WTC11 (cell line): Measurements from ENCODE around the gene COL4A1. TPM values are rescaled to one million over a fixed set of nuclear protein-coding genes. Genes with fewer than 3 reads are reported as not detected.

Experiments
- ATAC-seq: fragments of 200-7000 bp; cut with Tn5 transposase; 2 replicates; pipeline ENCODE4 v1.10.0; 2021; ENCODE audit warnings: mild to moderate bottlenecking, moderate library complexity
- CTCF ChIA-PET: fragments of 300-600 bp; sonication (Branson Sonifier 250); formaldehyde crosslinking; loops from one replicate; lab custom pipeline; 2021; ENCODE audit warnings: antibody characterized with exemption; lab: Charles Lee
- POLR2A ChIA-PET: fragments of 350-600 bp; sonication (Branson Sonifier 250); formaldehyde crosslinking; loops from one replicate; lab custom pipeline; 2021; ENCODE audit warnings: antibody characterized with exemption; lab: Charles Lee
- DNase-seq: peaks from one replicate; pipeline ENCODE4 v3.0.0; 2021; ENCODE audit warnings: low spot score
- H3K27ac Mint-ChIP-seq: 2 replicates; pipeline ENCODE4 v1.8.0; 2021; ENCODE audit warnings: mixed read lengths
- H3K27me3 Mint-ChIP-seq: 2 replicates; pipeline ENCODE4 v1.8.0; 2021; ENCODE audit warnings: low read depth, mild to moderate bottlenecking, moderate library complexity, mixed read lengths
- H3K36me3 Mint-ChIP-seq: 2 replicates; pipeline ENCODE4 v1.8.0; 2021; ENCODE audit warnings: mixed read lengths
- H3K4me1 Mint-ChIP-seq: 2 replicates; pipeline ENCODE4 v1.8.0; 2022; ENCODE audit warnings: mixed read lengths
- H3K4me3 Mint-ChIP-seq: 2 replicates; pipeline ENCODE4 v1.8.0; 2021; ENCODE audit warnings: mild to moderate bottlenecking, moderate library complexity, mixed read lengths
- H3K9me3 Mint-ChIP-seq: 2 replicates; pipeline ENCODE4 v1.8.0; 2021; ENCODE audit warnings: mixed read lengths
- ATF1 ChIP-seq: sonication (generic); formaldehyde crosslinking; IDR thresholded peaks from 2 replicates; pipeline ENCODE4 v1.8.1; 2023; ENCODE audit warnings: mild to moderate bottlenecking, moderate library complexity, missing genetic modification reagents
- FOXP1 ChIP-seq: sonication (generic); formaldehyde crosslinking; IDR thresholded peaks from 2 replicates; pipeline ENCODE4 v1.8.0; 2022; ENCODE audit warnings: missing genetic modification reagents, mild to moderate bottlenecking, moderate library complexity, borderline replicate concordance
- KAT7 ChIP-seq: sonication (generic); formaldehyde crosslinking; IDR thresholded peaks from 2 replicates; pipeline ENCODE4 v1.8.1; 2023; ENCODE audit warnings: missing genetic modification reagents, mild to moderate bottlenecking, borderline replicate concordance
- NFE2L1 ChIP-seq: sonication (generic); formaldehyde crosslinking; IDR thresholded peaks from 2 replicates; pipeline ENCODE4 v1.8.1; 2023; ENCODE audit warnings: missing genetic modification reagents
- ZNF219 ChIP-seq: sonication (generic); formaldehyde crosslinking; IDR thresholded peaks from 2 replicates; pipeline ENCODE4 v1.8.0; 2023; ENCODE audit warnings: missing genetic modification reagents, mild to moderate bottlenecking, borderline replicate concordance
- total RNA-seq: library from RNA; stranded (reverse); gene quantifications from 3 replicates; pipeline ENCODE4 v1.2.3, GENCODE V29; 2021
- TF ChIP-seq, protein P1 (sequence below): sonication (generic); formaldehyde crosslinking; IDR thresholded peaks from 2 replicates; pipeline ENCODE4 v1.8.1; 2022; ENCODE audit warnings: mild to moderate bottlenecking, moderate library complexity, missing genetic modification reagents
- TF ChIP-seq, protein P2 (sequence below): sonication (generic); formaldehyde crosslinking; IDR thresholded peaks from 2 replicates; pipeline ENCODE4 v1.8.1; 2023; ENCODE audit warnings: mild to moderate bottlenecking, moderate library complexity, missing genetic modification reagents
- TF ChIP-seq, protein P3 (sequence below): sonication (generic); formaldehyde crosslinking; IDR thresholded peaks from 2 replicates; pipeline ENCODE4 v1.8.1; 2023; ENCODE audit warnings: mild to moderate bottlenecking, missing genetic modification reagents, borderline replicate concordance
- TF ChIP-seq, protein P4 (sequence below): sonication (generic); formaldehyde crosslinking; IDR thresholded peaks from 2 replicates; pipeline ENCODE4 v1.8.0; 2023; ENCODE audit warnings: missing genetic modification reagents, mild to moderate bottlenecking, borderline replicate concordance

The COL4A1 gene
- total RNA-seq, 1 experiment from 2014 or later, result 89.6 TPM

DNA sequence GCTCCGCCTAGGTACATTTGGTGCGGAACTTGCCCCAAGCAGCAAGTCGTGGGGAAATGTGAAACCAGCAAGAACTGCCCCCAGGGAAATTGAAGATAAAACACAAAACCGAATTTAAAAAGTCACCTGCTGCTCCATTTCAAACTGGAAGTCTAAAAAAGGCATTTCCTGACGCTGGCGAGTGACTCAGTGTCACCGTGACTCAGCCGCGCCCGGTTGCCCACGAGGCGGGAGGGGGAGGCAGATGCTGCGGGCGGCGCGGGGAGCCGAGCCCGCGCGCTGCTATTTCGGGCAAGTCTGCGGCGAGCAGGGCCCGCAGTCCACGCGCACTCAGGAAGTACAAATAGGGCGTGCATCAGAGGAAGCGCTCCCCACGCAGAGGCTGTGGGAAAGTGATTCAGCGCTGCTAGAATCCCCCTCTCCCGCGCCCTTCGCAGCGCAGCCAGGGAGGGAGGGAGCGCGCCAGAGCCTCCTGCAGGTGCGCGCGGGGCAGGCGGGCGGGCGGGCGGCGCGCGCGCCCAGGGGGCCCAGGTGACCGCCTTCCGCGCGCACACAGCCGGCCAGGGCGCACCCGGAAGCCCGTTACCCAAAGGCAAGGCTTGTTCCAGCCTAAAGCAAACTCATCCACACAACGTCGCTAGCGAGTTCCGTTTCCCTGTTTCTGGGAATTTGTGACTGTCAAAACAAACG is 168.8 kb downstream of the COL4A1 start (continued):
- TF ChIP-seq, protein P1, sequence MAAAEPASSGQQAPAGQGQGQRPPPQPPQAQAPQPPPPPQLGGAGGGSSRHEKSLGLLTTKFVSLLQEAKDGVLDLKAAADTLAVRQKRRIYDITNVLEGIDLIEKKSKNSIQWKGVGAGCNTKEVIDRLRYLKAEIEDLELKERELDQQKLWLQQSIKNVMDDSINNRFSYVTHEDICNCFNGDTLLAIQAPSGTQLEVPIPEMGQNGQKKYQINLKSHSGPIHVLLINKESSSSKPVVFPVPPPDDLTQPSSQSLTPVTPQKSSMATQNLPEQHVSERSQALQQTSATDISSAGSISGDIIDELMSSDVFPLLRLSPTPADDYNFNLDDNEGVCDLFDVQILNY (CRISPR knock-in tag), result peak; percentile 79; the same call in 1 of the 2 replicates
- TF ChIP-seq ZNF219 (CRISPR knock-in tag), result no peak
- TF ChIP-seq, protein P2, sequence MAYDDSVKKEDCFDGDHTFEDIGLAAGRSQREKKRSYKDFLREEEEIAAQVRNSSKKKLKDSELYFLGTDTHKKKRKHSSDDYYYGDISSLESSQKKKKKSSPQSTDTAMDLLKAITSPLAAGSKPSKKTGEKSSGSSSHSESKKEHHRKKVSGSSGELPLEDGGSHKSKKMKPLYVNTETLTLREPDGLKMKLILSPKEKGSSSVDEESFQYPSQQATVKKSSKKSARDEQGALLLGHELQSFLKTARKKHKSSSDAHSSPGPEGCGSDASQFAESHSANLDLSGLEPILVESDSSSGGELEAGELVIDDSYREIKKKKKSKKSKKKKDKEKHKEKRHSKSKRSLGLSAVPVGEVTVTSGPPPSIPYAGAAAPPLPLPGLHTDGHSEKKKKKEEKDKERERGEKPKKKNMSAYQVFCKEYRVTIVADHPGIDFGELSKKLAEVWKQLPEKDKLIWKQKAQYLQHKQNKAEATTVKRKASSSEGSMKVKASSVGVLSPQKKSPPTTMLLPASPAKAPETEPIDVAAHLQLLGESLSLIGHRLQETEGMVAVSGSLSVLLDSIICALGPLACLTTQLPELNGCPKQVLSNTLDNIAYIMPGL, result 0 out of 2 replicates have a peak, but pooled peaks have one; percentile 35

DNA sequence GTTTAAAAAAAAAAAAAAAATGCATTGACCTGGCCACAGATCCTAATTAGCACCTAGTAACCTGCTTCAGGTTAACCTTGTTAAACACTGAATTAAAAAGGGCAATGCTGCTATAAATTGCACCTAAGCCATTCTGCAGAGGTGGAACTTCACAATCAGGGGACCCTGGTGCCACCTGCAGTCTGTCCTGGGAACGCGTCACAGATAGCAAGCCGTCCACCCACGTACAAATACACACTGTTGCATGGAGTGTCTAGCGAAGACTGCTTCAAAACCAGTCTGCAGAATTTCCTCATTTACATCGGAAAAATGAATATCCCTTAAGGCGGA is 169.3 kb downstream of the COL4A1 start:
- POLR2A ChIA-PET, result no interaction called here
- CTCF ChIA-PET, result no interaction called here
- no peak for DNase-seq

More for the DNA sequence above, 169.3 kb downstream of the COL4A1 start:
- Mint-ChIP-seq H3K4me1 (peaks cover 46% of the 10 kb centered on the region), H3K27me3 (peaks cover 33% of the 10 kb centered on the region), H3K4me3 (peak overlapping the region; percentile 87), H3K9me3 (0 out of 2 replicates have a peak, but pooled peaks cover 2% of the 10 kb centered on the region), H3K27ac (no peak overlapping the region)
- peak; percentile 2; the same call in 1 of the 2 replicates for ATAC-seq
- TF ChIP-seq KAT7 (CRISPR knock-in tag), result no peak
- TF ChIP-seq ATF1 (CRISPR knock-in tag), result no peak
- TF ChIP-seq, protein P2, result no peak
- TF ChIP-seq, protein P3, sequence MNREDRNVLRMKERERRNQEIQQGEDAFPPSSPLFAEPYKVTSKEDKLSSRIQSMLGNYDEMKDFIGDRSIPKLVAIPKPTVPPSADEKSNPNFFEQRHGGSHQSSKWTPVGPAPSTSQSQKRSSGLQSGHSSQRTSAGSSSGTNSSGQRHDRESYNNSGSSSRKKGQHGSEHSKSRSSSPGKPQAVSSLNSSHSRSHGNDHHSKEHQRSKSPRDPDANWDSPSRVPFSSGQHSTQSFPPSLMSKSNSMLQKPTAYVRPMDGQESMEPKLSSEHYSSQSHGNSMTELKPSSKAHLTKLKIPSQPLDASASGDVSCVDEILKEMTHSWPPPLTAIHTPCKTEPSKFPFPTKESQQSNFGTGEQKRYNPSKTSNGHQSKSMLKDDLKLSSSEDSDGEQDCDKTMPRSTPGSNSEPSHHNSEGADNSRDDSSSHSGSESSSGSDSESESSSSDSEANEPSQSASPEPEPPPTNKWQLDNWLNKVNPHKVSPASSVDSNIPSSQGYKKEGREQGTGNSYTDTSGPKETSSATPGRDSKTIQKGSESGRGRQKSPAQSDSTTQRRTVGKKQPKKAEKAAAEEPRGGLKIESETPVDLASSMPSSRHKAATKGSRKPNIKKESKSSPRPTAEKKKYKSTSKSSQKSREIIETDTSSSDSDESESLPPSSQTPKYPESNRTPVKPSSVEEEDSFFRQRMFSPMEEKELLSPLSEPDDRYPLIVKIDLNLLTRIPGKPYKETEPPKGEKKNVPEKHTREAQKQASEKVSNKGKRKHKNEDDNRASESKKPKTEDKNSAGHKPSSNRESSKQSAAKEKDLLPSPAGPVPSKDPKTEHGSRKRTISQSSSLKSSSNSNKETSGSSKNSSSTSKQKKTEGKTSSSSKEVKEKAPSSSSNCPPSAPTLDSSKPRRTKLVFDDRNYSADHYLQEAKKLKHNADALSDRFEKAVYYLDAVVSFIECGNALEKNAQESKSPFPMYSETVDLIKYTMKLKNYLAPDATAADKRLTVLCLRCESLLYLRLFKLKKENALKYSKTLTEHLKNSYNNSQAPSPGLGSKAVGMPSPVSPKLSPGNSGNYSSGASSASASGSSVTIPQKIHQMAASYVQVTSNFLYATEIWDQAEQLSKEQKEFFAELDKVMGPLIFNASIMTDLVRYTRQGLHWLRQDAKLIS (CRISPR knock-in tag), result no peak
- TF ChIP-seq FOXP1 (CRISPR knock-in tag), result no peak
- TF ChIP-seq, protein P4, sequence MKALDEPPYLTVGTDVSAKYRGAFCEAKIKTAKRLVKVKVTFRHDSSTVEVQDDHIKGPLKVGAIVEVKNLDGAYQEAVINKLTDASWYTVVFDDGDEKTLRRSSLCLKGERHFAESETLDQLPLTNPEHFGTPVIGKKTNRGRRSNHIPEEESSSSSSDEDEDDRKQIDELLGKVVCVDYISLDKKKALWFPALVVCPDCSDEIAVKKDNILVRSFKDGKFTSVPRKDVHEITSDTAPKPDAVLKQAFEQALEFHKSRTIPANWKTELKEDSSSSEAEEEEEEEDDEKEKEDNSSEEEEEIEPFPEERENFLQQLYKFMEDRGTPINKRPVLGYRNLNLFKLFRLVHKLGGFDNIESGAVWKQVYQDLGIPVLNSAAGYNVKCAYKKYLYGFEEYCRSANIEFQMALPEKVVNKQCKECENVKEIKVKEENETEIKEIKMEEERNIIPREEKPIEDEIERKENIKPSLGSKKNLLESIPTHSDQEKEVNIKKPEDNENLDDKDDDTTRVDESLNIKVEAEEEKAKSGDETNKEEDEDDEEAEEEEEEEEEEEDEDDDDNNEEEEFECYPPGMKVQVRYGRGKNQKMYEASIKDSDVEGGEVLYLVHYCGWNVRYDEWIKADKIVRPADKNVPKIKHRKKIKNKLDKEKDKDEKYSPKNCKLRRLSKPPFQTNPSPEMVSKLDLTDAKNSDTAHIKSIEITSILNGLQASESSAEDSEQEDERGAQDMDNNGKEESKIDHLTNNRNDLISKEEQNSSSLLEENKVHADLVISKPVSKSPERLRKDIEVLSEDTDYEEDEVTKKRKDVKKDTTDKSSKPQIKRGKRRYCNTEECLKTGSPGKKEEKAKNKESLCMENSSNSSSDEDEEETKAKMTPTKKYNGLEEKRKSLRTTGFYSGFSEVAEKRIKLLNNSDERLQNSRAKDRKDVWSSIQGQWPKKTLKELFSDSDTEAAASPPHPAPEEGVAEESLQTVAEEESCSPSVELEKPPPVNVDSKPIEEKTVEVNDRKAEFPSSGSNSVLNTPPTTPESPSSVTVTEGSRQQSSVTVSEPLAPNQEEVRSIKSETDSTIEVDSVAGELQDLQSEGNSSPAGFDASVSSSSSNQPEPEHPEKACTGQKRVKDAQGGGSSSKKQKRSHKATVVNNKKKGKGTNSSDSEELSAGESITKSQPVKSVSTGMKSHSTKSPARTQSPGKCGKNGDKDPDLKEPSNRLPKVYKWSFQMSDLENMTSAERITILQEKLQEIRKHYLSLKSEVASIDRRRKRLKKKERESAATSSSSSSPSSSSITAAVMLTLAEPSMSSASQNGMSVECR (CRISPR knock-in tag), result no peak
- no peak for TF ChIP-seq NFE2L1 (CRISPR knock-in tag)
- TF ChIP-seq, all 79 proteins: peak for 0
- no peaks in the 10 kb centered on the region for H3K36me3 Mint-ChIP-seq
